Omental fat pad (tissue), 4 donors: ENCODE measurements around the gene ARHGAP6. TPM values are rescaled to one million over a fixed set of nuclear protein-coding genes. Genes with fewer than 3 reads are reported as not detected.

Experiments
- ATAC-seq: fragments of 150-250 bp; one replicate; pipeline ENCODE4 v1.9.1; 2016; ENCODE audit warnings: mild to moderate bottlenecking, moderate library complexity; ENCODE audit not compliant: low FRiP score
- DNase-seq: peaks from one replicate; pipeline ENCODE4 v3.0.0-alpha.2; 2019; ENCODE audit warnings: low spot score
- CTCF ChIP-seq, 3 donors: fragments of 450-650 bp; IDR thresholded peaks; one replicate each; pipeline ENCODE4 v1.5.1; 2016 to 2017; ENCODE audit warnings: antibody characterized with exemption in 3 of 3, mild to moderate bottlenecking in 3 of 3, moderate library complexity in 2 of 3
- total RNA-seq, 4 donors: library from RNA; depleted of rRNA; stranded (reverse); fragments of >200 nt; gene quantifications; one replicate each; pipeline ENCODE4 v1.1.0, GENCODE V29; 2016

The ARHGAP6 gene
- total RNA-seq, 4 donors from 2014 or later = 20.4 to 45.5 (median 25.1) TPM

GRCh38 chrX:11484290-11484689 lies 181.4 kb downstream of the ARHGAP6 start:
- no peak for TF ChIP-seq CTCF (IDR thresholded peaks at IDR 0.05)
- ATAC-seq (no peak), DNase-seq (no peak)

GRCh38 chrX:11481035-11481434 lies 184.7 kb downstream of the ARHGAP6 start:
- TF ChIP-seq CTCF (IDR thresholded peaks at IDR 0.05) = no peak
- ATAC-seq (no peak), DNase-seq (no peak)

- ATAC-seq = no peak
- no peak for TF ChIP-seq CTCF (IDR thresholded peaks at IDR 0.05)
- DNase-seq = no peak
These were observed 185.1 kb downstream of the ARHGAP6 start for GRCh38 chrX:11480626-11481025.

GRCh38 chrX:11478911-11479310 lies 186.8 kb downstream of the ARHGAP6 start:
- ATAC-seq (no peak), DNase-seq (no peak)
- no peak for TF ChIP-seq CTCF (IDR thresholded peaks at IDR 0.05)

GRCh38 chrX:11478026-11478425 lies 187.7 kb downstream of the ARHGAP6 start:
- no peak for TF ChIP-seq CTCF (IDR thresholded peaks at IDR 0.05)
- no peak for DNase-seq
- no peak for ATAC-seq

GRCh38 chrX:11474576-11474975 lies 191.1 kb downstream of the ARHGAP6 start:
- DNase-seq (no peak), ATAC-seq (no peak)
- no peak for TF ChIP-seq CTCF (IDR thresholded peaks at IDR 0.05)

GRCh38 chrX:11474021-11474420 lies 191.7 kb downstream of the ARHGAP6 start:
- DNase-seq (no peak), ATAC-seq (no peak)
- TF ChIP-seq CTCF (IDR thresholded peaks at IDR 0.05) = no peak
